Raji (cell line): ENCODE results near the gene HGS.

Experiments
- POLR2A ChIP-seq: IDR thresholded peaks from 2 replicates; pipeline ENCODE4 v1.6.1; 2011; ENCODE audit warnings: low read depth, low read length, control low read depth; ENCODE audit not compliant: insufficient read depth

The HGS gene

GRCh38 chr17:81706757-81707624 lies 23.2 kb downstream of the HGS start:
- no peak for TF ChIP-seq POLR2A

GRCh38 chr17:81707725-81708646 lies 24.2 kb downstream of the HGS start:
- TF ChIP-seq POLR2A, result 0 out of 2 replicates have a peak, but pooled peaks have one; percentile 3

- 0 out of 2 replicates have a peak, but pooled peaks have one; percentile 5 for TF ChIP-seq POLR2A
Observed at GRCh38 chr17:81708739-81709185, 25.0 kb downstream of the HGS start.

- TF ChIP-seq POLR2A, result peak; percentile 43; the same call in 1 of the 2 replicates
Observed at GRCh38 chr17:81710514-81711308, 26.9 kb downstream of the HGS start.

- peak; percentile 53; the same call in 1 of the 2 replicates for TF ChIP-seq POLR2A
Observed at GRCh38 chr17:81711814-81712467, 28.1 kb downstream of the HGS start, which contains the start of gene SLC25A10. Gene SLC25A10, plus strand, starts transcription at chr17:81712284. Its CDS starts 143 bp downstream, at chr17:81712427.

- peak; percentile 1; the same call in 1 of the 2 replicates for TF ChIP-seq POLR2A
Observed at GRCh38 chr17:81712468-81713003, 28.7 kb downstream of the HGS start.

GRCh38 chr17:81713004-81713555 lies 29.3 kb downstream of the HGS start:
- no peak for TF ChIP-seq POLR2A

- TF ChIP-seq POLR2A, result no peak
Observed at GRCh38 chr17:81713556-81714411, 30.0 kb downstream of the HGS start.

- TF ChIP-seq POLR2A, result no peak
Observed at GRCh38 chr17:81714412-81715106, 30.7 kb downstream of the HGS start.

GRCh38 chr17:81715107-81715871 lies 31.5 kb downstream of the HGS start:
- TF ChIP-seq POLR2A, result no peak
